Measurements from ENCODE around the gene CTIF.

CTIF gene

DNA sequence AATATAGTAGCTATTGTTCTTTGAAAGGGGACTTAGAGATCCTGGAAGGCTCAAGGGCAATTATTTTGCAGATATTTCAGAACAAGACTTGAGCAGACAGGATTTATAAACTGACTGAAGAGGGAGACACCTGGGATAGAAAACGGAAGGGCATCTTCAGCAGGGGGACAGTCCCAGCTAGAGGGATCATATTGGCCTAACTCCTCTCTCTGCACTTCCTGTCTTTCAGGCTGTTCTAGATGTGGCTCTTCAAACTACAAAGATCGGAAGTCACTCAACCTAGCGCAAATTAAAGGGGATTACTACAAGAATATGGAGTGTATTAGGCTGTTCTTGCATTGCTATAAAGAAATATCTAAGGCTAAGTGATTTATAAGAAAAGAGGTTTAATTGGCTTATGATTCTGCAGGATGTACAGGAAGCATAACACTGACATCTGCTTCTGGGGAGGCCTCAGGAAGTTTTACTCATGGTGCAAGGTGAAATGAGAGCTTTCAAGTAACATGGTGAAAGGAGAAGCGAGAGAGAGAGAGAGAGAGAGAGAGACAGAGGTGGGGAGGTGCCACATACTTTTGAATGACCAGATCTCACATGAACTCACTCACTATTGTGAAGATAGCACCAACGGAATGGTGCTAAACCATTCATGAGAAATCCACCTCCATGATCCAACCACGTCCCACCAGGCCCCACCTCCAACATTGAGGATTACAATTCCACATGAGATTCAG, 5.3 kb upstream of the CTIF start:
- DNase-seq (ENCODE audit: low spot score) = no peak

GRCh38 chr18:48534364-48534763, 4.5 kb upstream of the CTIF start:
- DNase-seq (ENCODE audit: low spot score) = no peak

GRCh38 chr18:48535956-48536355, 2.9 kb upstream of the CTIF start:
- no peak for DNase-seq (ENCODE audit: low spot score)

DNA sequence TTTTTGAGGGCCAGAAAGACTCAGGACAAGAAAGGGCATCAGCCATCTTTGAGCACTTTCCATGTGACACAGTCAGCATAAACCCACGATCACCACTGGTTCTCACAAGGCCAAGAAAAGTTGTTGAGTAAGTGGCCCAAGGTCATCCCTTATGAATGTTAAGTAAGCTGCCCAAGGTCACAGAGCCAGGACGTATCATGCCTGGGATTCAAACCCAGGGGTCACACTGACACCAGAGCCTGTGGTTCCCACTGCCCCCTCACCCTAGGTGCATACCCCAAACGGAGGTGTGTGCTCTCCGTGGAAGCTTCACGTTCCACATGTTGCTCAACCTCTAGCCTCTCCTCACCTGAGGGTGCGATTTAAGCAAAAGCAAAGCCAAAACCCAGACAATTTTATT, 2.3 kb upstream of the CTIF start:
- no peak for DNase-seq (ENCODE audit: low spot score)

- DNase-seq (ENCODE audit: low spot score) = peak; percentile 37
These were observed 797 bp downstream of the CTIF start for GRCh38 chr18:48539406-48540250.

- DNase-seq (ENCODE audit: low spot score) = peak; percentile 39
These were observed 1.6 kb downstream of the CTIF start for GRCh38 chr18:48540251-48541025.

DNA sequence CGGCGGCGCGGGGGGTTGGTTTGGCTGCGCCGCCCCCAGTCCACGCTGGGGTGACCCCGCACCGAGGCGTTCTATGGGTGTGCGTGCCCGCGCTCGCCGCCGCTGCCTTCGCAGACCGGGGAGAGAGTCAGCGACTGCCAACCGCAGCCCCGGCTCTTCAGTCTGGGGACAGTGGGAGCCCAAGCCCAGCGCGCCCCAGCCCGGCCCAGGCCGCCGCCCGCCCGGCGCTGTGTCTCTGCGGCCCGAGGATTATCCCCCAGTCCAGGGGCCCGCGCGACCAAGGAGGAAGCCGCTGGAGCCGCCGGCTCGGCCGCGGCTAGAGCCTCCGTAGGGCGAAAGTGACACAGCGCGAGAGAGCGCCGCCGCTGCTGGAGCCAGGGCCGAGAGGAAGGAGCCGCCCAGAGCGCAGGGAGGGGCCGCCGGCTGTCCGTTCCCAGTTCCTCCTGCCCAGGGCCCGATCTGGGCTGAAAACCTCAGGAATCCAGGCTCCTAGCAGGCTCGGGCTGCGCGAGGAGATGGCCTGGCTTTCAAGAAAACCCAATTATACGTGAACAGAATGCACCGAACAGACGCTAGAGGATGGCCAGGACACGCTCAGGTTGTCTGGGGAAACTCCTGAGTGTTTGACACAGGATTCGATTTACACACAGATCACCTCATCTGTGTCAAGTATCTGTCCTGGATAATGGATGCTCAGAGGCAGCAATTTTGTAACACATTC, 2.4 kb downstream of the CTIF start:
- DNase-seq (ENCODE audit: low spot score) = peak; percentile 56

DNA sequence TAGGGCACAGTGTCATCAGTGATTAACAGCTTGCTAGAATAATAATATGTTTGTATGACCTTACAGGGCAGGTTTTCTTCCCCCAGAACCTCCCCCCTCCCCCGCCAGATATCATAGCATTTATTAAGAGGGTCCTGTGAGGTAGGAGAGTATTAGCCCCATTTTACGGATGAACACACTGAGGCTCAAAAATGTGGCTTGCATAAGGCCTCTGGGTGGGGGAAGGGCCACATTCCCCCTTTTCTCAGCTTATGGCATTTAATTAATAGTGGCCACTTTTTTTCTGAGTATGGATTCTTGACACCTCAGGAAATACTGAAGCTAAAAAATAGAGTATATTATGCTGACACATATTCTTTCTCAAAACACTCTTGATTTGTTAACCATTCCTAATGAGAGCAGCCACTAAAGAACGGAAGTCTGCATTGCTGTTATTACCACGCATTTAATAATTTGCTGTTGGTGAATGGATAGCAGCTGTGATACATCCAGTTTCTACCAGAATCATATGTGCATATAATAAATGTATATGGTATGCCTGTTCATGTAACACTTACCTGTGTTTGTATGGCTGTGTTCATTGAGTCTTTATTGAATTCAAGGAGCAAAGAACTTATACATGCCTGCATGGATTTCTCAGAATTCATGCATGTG, 3.0 kb downstream of the CTIF start:
- no peak for DNase-seq (ENCODE audit: low spot score)

DNA sequence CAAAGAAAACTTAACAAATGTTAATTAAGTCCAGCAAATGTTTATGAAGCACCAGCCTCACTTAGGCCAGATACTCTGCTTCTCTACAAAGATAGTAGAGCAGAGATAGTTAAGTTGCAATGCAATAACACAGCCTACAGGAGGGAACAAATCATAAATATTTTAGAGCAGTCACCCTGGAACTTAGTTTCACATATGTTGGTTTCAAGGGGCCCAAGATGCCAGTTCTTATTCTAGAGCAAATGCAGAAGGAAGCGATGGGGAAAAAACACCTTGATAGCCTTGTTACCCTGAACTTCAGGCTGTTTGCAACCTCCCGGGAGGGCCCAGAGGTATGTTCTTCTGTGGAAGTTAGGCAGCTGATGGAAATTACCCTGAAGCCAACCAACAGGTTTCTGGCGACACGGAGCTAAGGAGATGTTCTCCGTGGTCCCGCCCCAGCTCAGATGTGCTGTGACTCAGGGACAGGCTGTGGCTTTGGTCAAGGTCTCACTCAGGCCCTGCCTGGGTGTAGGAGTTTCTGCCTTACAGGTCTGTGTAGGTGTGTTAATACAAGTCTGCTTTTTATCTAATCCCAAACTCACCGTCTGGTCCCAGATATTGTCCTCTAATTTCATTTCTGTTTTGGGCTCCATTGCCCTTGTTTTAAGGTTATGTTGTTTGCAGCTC, 3.8 kb downstream of the CTIF start:
- DNase-seq (ENCODE audit: low spot score) = no peak

DNA sequence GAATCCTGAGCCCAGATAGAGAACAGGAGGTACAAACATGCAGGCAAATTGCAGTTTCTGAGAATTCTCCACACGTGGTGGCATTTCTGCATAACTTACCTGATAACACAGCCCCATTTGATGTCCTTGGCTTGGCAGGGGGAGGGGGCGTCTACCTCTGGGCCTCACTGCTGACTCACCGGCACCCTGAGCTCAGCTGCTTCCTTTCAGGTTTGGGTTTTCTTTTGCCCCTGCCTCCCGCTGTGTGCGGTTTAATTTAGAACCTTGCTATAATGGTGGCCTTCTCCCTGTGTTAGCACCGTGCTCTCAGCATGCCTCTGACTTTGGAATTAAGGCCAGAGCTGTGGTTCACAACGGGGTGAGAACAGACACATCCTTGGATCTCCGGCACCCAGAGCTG, 4.4 kb downstream of the CTIF start:
- no peak for DNase-seq (ENCODE audit: low spot score)

DNA sequence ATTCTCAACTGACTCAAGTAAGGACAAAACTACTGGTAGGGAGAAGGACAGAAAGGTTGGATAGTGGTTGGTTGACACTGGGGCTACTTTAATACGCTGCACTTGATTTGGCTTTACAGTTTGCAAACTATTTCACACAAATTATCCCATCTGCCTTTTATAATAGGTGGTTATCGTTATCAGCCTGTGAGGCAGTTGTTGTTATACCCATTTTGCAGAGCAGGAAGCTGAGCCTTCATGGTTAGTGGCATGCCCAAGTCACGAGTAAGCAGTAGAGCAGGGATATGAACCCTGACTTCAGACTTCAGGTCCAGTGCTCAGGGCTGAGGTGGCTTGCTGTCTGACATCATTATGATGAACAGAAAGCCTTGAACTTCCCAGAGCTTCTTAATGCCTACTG, 5.3 kb downstream of the CTIF start:
- no peak for DNase-seq (ENCODE audit: low spot score)

- no peak for DNase-seq (ENCODE audit: low spot score)
These were observed 6.0 kb downstream of the CTIF start for GRCh38 chr18:48544661-48545415.

DNA sequence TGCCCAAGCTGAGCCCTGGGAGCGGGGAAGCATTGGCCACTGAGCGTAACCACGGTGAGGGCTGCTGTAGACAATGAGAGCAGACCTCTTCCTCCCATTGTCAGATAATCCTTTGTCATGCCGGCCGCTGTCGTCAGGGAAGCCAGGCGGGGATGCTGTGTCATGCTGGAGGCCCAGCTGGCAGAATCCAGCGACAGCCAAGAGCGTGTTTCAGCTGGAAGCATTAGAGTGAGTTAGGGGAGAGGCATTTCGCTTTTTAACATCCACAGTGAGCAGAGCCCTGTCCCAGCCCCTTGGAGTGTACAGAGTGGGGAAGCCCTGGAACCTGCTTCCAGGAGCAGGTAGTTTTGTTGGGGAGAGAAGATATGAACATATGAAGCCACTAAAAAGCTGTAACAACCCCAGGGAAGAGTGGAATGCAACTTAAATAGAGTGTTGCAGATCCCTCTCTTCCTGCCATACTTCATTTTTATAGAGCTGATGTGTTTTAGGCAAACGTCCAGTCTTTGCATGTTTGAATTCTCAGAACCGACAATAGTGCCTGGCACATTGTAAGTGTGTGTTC, 7.0 kb downstream of the CTIF start:
- peak; percentile 84 for DNase-seq (ENCODE audit: low spot score)

GRCh38 chr18:48546396-48546795, 7.6 kb downstream of the CTIF start:
- DNase-seq (ENCODE audit: low spot score) = no peak

GRCh38 chr18:48547531-48547981, 8.7 kb downstream of the CTIF start:
- no peak for DNase-seq (ENCODE audit: low spot score)

DNA sequence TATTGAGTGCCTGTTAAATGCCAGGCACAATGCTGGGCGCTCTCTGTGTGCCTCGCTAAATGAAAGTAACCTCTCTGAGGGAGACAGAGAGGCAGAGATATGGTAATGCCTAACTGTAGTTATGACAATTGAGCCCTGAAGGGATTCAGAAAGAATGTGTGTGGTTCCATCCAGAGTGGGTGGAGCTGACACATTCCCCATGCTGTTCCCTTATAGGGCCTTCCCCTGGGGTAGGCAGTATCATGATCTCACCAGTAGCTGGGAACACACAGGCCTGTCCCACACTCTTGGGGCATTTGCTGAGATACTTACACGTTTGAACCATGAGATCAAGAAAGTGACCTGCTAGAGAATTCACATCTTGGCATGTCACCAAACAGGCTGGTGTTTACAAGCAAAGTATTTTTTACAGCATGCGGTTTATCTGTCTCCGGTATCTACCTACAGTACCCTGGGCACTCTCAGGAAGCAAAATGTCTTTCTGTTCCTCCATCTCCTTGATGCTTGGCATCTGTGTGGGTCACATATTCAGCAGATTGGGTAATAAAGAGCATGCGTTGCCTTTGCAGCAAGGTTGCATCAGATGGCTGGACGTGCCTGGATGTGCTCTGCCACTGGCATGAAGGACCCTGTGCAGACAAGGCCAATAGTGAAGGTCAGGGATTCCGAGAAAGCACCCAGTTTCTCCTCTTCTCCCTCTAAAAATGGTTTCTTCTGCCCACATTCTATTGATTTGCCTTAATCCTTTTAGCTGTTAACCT, 9.4 kb downstream of the CTIF start:
- no peak for DNase-seq (ENCODE audit: low spot score)

GRCh38 chr18:48548921-48549320, 10.1 kb downstream of the CTIF start:
- DNase-seq (ENCODE audit: low spot score) = no peak

DNA sequence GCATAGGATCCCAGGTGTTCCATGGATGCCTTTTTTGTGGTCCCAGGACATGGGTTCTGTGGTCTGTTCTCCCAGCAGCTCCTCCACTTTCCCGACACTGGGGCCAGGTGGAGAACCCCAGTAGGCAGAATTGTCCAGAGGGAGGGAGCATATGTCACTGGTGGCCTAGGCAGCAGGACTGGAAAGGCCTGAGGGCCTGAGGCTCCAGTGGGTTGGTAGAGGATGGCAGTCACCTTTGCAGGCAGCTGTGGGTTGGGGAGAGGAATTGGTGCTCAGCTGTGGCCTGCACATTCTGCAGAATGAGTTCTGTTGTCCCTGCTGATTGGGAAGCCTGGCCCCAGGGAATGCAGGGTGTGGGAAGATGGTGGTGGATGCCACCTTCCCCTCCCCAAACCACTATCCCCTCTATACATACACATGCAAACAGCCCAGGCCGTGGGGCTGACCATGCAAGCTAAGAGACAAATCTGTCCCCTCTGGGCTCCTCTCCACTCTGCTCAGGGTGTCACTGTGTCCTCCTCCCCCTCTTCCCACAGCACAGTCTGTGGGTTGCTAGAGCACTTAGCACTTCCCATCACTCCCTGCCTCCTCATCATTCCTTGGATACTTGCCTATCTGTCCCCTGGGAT, 11.4 kb downstream of the CTIF start:
- no peak for DNase-seq (ENCODE audit: low spot score)

DNA sequence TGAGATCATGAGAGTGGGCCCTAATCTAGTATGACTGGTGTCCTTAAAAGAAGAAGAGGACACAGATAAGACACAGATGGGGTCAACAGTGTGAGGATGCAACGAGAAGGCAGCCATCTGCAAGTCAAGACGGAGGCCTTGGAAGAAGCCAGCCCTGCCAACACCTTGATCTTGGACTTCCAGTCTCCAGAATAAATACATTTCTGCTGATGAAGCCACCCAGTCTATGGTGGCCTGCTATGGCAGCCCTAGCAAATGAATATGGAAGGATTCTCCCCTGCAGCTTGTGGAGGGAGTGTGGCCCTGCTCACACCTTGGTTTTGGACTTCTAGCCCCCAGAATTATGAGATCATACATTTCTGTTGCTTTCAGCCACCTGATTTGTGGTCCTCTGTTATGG, 12.3 kb downstream of the CTIF start:
- DNase-seq (ENCODE audit: low spot score) = no peak
